Measurements from ENCODE around the gene RBMS1.

RBMS1 gene

DNA sequence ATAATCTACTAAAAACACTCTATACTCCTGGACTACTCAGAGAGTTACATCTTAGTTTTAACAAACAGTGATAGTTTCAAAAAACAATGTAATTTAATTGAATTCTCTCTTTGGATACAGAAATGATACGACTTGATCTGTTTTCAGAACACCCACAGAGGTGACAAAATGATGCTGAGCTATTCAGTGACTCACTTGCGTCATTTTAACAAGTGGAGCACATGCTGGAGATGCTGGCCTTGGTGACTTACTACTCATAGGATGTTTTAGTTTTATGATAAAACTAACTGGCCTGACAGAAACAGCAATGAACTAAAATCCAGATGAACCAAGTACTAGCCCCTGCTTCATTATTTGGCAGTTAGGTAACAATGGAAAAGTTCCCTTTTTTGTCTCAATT is 192.2 kb downstream of the RBMS1 start:
- TF ChIP-seq, protein P1, sequence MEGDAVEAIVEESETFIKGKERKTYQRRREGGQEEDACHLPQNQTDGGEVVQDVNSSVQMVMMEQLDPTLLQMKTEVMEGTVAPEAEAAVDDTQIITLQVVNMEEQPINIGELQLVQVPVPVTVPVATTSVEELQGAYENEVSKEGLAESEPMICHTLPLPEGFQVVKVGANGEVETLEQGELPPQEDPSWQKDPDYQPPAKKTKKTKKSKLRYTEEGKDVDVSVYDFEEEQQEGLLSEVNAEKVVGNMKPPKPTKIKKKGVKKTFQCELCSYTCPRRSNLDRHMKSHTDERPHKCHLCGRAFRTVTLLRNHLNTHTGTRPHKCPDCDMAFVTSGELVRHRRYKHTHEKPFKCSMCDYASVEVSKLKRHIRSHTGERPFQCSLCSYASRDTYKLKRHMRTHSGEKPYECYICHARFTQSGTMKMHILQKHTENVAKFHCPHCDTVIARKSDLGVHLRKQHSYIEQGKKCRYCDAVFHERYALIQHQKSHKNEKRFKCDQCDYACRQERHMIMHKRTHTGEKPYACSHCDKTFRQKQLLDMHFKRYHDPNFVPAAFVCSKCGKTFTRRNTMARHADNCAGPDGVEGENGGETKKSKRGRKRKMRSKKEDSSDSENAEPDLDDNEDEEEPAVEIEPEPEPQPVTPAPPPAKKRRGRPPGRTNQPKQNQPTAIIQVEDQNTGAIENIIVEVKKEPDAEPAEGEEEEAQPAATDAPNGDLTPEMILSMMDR (IDR thresholded peaks at IDR 0.05; ENCODE audit: low read length), result no peak
- TF ChIP-seq EZH2 (optimal IDR thresholded peaks at IDR 0.05; ENCODE audit: low read depth, low read length) (no peak), EZH2phosphoT487 (IDR thresholded peaks at IDR 0.05; ENCODE audit: low read length) (no peak)
- H3K4me1 ChIP-seq (ENCODE audit: low read length), result peaks cover 4% of the 10 kb centered on the region; the same call in 1 of the 2 replicates

DNA sequence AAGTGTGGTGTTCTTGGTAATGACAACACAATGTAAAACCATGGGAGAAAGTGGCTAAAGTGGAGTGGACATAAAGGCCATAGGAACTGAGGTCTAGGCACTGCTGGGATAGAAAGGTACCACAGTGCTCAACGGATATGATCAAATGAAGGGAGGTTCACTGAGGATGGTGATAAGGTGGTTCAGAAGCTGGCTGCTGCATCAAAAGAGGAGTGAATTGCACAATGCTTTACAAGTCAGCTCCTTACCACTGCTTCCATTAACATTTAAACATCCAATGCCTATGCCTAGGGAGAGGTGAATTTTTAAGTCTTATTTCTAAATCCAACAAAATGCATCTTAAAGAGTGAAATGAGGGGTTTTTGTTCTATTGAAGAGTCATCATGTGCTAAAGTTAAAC is 193.4 kb downstream of the RBMS1 start:
- DNase-seq, result no peak

More for the DNA sequence above, 192.2 kb downstream of the RBMS1 start:
- H3K36me3 ChIP-seq (replicated peaks; ENCODE audit: insufficient read depth, low read length), result no peaks in the 10 kb centered on the region
- no peaks in the 10 kb centered on the region for H3K27me3 ChIP-seq (replicated peaks; ENCODE audit: insufficient read depth, low read length)
- H3K27ac ChIP-seq (ENCODE audit: low read length), result no peak overlapping the region
- no peak overlapping the region for H3K4me2 ChIP-seq (ENCODE audit: low read depth, low read length)
- no peaks in the 10 kb centered on the region for H4K20me1 ChIP-seq (ENCODE audit: insufficient read depth, low read length)
- no peaks in the 10 kb centered on the region for H3F3A ChIP-seq (ENCODE audit: insufficient read depth, low read length)
- no peaks in the 10 kb centered on the region for H3K79me2 ChIP-seq (ENCODE audit: low read length)
- H3K9me3 ChIP-seq (replicated peaks; ENCODE audit: insufficient read depth, low read length), result no peaks in the 10 kb centered on the region
- no peak overlapping the region for H3K4me3 ChIP-seq (ENCODE audit: low read length)
- H2AFZ ChIP-seq (ENCODE audit: low read length), result no peak overlapping the region
- no peak overlapping the region for H3K9ac ChIP-seq (ENCODE audit: low read length)
- DNase-seq, result no peak
- no peaks in the 10 kb centered on the region for H3K9me2 ChIP-seq (replicated peaks; ENCODE audit: insufficient read depth, low read length)

DNA sequence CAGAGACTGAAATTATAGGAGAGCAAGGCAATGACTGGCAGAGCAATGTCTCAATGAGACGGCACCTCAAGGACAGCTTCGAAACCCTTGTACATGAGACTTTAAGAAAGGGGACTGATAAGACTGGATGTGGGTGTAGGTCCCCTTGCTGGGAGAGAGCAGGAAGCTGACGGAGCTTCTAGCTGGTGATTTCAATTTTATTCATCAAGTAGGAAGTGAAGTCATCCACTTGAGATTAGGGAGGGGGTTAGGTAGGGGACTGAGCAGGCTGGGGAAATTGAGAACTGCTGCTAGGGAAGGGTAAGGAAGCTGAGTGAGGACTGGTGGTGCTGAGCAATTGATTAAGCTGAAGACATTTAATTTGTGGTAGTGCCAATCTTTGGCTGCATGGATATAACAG is 194.1 kb downstream of the RBMS1 start:
- H3K27ac ChIP-seq (ENCODE audit: low read length), result no peak overlapping the region
- no peak overlapping the region for H2AFZ ChIP-seq (ENCODE audit: low read length)
- H3F3A ChIP-seq (ENCODE audit: insufficient read depth, low read length), result no peaks in the 10 kb centered on the region
- no peaks in the 10 kb centered on the region for H3K9me2 ChIP-seq (replicated peaks; ENCODE audit: insufficient read depth, low read length)
- H3K79me2 ChIP-seq (ENCODE audit: low read length), result no peaks in the 10 kb centered on the region
- H3K36me3 ChIP-seq (replicated peaks; ENCODE audit: insufficient read depth, low read length), result no peaks in the 10 kb centered on the region
- TF ChIP-seq EZH2 (optimal IDR thresholded peaks at IDR 0.05; ENCODE audit: low read depth, low read length) (no peak), EZH2phosphoT487 (IDR thresholded peaks at IDR 0.05; ENCODE audit: low read length) (no peak)
- TF ChIP-seq, protein P1 (IDR thresholded peaks at IDR 0.05; ENCODE audit: low read length), result no peak
- H3K4me2 ChIP-seq (ENCODE audit: low read depth, low read length), result no peak overlapping the region
- H3K27me3 ChIP-seq (replicated peaks; ENCODE audit: insufficient read depth, low read length), result no peaks in the 10 kb centered on the region
- H3K4me1 ChIP-seq (ENCODE audit: low read length), result peaks cover 4% of the 10 kb centered on the region; the same call in 1 of the 2 replicates
- DNase-seq, result no peak
- no peaks in the 10 kb centered on the region for H3K9me3 ChIP-seq (replicated peaks; ENCODE audit: insufficient read depth, low read length)
- no peak overlapping the region for H3K9ac ChIP-seq (ENCODE audit: low read length)
- H4K20me1 ChIP-seq (ENCODE audit: insufficient read depth, low read length), result no peaks in the 10 kb centered on the region
- H3K4me3 ChIP-seq (ENCODE audit: low read length), result no peak overlapping the region

More for the DNA sequence above, 193.4 kb downstream of the RBMS1 start:
- Histone ChIP-seq H3K9me2 (replicated peaks; ENCODE audit: insufficient read depth, low read length) (no peaks in the 10 kb centered on the region), H3K4me3 (ENCODE audit: low read length) (no peak overlapping the region), H3K4me1 (ENCODE audit: low read length) (peaks cover 4% of the 10 kb centered on the region; the same call in 1 of the 2 replicates), H3K36me3 (replicated peaks; ENCODE audit: insufficient read depth, low read length) (no peaks in the 10 kb centered on the region), H3F3A (ENCODE audit: insufficient read depth, low read length) (no peaks in the 10 kb centered on the region), H2AFZ (ENCODE audit: low read length) (no peak overlapping the region), H3K27me3 (replicated peaks; ENCODE audit: insufficient read depth, low read length) (no peaks in the 10 kb centered on the region), H3K9ac (ENCODE audit: low read length) (no peak overlapping the region), H3K79me2 (ENCODE audit: low read length) (no peaks in the 10 kb centered on the region), H3K27ac (ENCODE audit: low read length) (no peak overlapping the region), H3K4me2 (ENCODE audit: low read depth, low read length) (no peak overlapping the region), H4K20me1 (ENCODE audit: insufficient read depth, low read length) (no peaks in the 10 kb centered on the region), H3K9me3 (replicated peaks; ENCODE audit: insufficient read depth, low read length) (no peaks in the 10 kb centered on the region)
- TF ChIP-seq EZH2 (optimal IDR thresholded peaks at IDR 0.05; ENCODE audit: low read depth, low read length) (no peak), EZH2phosphoT487 (IDR thresholded peaks at IDR 0.05; ENCODE audit: low read length) (no peak)
- TF ChIP-seq, protein P1 (IDR thresholded peaks at IDR 0.05; ENCODE audit: low read length), result no peak

Data from MM.1S (cell line).